Measurements from ENCODE around the gene EVA1C.
"Not testable (repeated sequence)": the region's sequence is repeated elsewhere in the genome, so short reads cannot be mapped to it uniquely, and the experiment has no call there.

Gene EVA1C

GRCh38 chr21:32448803-32449594, 36.5 kb downstream of the EVA1C start:
- no peak overlapping the region for H3K4me3 ChIP-seq (ENCODE audit: control insufficient read depth, low read depth, low read length)
- peak; percentile 61 for DNase-seq (ENCODE audit: low read depth)
- no peak for TF ChIP-seq CTCF (IDR thresholded peaks at IDR 0.05; ENCODE audit: control insufficient read depth, insufficient read depth, low read depth, low read length, missing control alignments)

GRCh38 chr21:32450881-32451701, 38.6 kb downstream of the EVA1C start:
- DNase-seq (ENCODE audit: low read depth): peak; percentile 39
- not testable (repeated sequence) for H3K4me3 ChIP-seq (ENCODE audit: control insufficient read depth, low read depth, low read length)

GRCh38 chr21:32452191-32452590, 39.7 kb downstream of the EVA1C start:
- not testable (repeated sequence) for DNase-seq (ENCODE audit: low read depth); H3K4me3 ChIP-seq (ENCODE audit: control insufficient read depth, low read depth, low read length)

GRCh38 chr21:32452641-32453040, 40.1 kb downstream of the EVA1C start:
- no peak overlapping the region for H3K4me3 ChIP-seq (ENCODE audit: control insufficient read depth, low read depth, low read length)
- no peak for TF ChIP-seq CTCF (IDR thresholded peaks at IDR 0.05; ENCODE audit: control insufficient read depth, insufficient read depth, low read depth, low read length, missing control alignments)
- no peak for DNase-seq (ENCODE audit: low read depth)

GRCh38 chr21:32455548-32455947, 43.0 kb downstream of the EVA1C start:
- no peak overlapping the region for H3K4me3 ChIP-seq (ENCODE audit: control insufficient read depth, low read depth, low read length)
- TF ChIP-seq CTCF (IDR thresholded peaks at IDR 0.05; ENCODE audit: control insufficient read depth, insufficient read depth, low read depth, low read length, missing control alignments): no peak
- DNase-seq (ENCODE audit: low read depth): no peak

GRCh38 chr21:32456497-32456918, 44.0 kb downstream of the EVA1C start:
- DNase-seq (ENCODE audit: low read depth): no peak
- no peak for TF ChIP-seq CTCF (IDR thresholded peaks at IDR 0.05; ENCODE audit: control insufficient read depth, insufficient read depth, low read depth, low read length, missing control alignments)
- no peak overlapping the region for H3K4me3 ChIP-seq (ENCODE audit: control insufficient read depth, low read depth, low read length)

- H3K4me3 ChIP-seq (ENCODE audit: control insufficient read depth, low read depth, low read length): no peak overlapping the region
- DNase-seq (ENCODE audit: low read depth): no peak
- peak; percentile 17 for TF ChIP-seq CTCF (IDR thresholded peaks at IDR 0.05; ENCODE audit: control insufficient read depth, insufficient read depth, low read depth, low read length, missing control alignments)
Measured at GRCh38 chr21:32457360-32457840, 44.9 kb downstream of the EVA1C start.

Data from AG09309 (cell line).